Skeletal muscle cell (primary cell): Measurements from ENCODE around the gene LCE3D.

Source experiments
- DNase-seq: peaks from one replicate; pipeline ENCODE4 v3.0.0-alpha.2; 2010; ENCODE audit warnings: low read depth
- H3K4me3 ChIP-seq: 2 replicates; pipeline ENCODE4 v1.5.1; 2011; ENCODE audit warnings: low read depth, mild to moderate bottlenecking, control low read depth, low read length, moderate library complexity

LCE3D gene

DNA sequence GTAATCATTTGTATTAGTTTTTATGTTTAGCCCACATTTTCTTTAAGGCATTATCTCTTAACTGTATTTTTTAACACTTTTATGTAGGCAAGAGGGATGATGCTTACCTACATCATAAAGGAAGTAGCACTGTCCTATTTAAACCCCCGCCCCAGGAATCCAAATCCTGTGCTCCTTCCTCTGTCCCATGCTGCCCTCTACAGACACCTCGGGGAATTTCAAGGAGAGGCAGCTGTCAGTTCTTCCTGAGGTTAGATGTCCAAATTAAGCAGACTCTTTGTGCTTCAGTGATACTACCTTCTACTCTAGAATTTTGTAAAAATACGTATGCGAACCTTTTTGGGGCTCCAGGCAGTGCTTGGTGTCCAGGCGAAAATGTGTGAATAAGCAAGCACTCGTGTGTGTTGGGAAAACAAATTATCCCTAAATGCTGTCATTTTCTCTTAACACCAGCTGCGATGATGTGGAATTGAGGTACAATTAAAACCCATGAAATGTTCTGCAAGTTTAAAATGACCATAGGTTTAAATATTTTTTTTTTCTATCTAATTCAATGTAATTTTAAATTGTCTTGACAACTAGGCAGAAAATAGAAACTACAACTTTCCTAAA lies 46.9 kb downstream of the LCE3D start:
- DNase-seq, result no peak

More for the DNA sequence above, 46.9 kb downstream of the LCE3D start:
- no peak overlapping the region for H3K4me3 ChIP-seq
